AG09319 (cell line): ENCODE data around the gene NPIPB5.
"Not testable (repeated sequence)": the region's sequence is repeated elsewhere in the genome, so short reads cannot be mapped to it uniquely, and the experiment has no call there.

Source experiments
- DNase-seq: peaks from one replicate; pipeline ENCODE4 v3.0.0-alpha.2; 2010; ENCODE audit warnings: low read depth; ENCODE audit errors: extremely low read depth

The NPIPB5 gene

GRCh38 chr16:22510591-22510990 lies at the start of gene NPIPB5:
NPIPB5 (plus strand) TSS chr16:22510891; CDS start chr16:22513802, 2,911 bp downstream.
- DNase-seq, result not testable (repeated sequence)

DNA sequence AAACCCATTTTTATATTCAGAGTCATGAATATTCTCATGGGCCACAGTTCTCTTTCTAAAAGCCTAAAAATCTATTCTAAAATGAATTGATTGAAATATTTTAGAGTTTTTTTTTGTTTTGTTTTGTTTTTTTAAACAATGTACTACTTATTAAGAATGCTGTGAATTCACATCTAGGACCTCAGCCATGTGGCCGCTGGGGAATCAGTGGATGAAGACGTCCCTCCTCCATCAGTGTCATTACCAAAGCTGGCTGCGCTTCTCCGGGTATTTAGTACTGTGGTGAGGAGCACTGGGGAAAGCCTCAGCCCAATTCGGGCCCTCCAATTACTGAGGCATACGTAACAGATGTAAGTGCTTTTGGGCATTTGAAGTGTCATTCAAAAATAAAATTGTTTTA lies 41.8 kb upstream of the NPIPB5 start:
- DNase-seq, result not testable (repeated sequence)

DNA sequence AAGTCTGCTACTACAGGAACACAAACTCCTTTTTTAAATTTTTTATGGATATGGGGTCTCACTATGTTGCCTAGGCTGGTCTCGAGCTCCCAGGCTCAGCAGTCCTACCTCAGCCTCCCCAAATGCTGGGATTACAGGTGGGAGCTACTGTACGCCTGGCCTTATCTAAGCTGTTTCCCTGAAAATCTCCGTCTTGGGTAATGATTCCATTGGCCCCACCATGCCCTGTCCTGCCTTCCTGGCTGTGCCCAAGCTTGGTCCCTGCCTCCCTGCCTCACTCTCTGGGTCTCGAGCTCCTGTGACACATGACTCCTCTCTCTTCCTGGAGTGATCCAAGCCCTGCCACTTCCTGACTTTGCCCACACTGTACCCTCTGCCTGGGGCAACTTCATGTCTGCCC lies 27.3 kb downstream of the NPIPB5 start:
- DNase-seq, result not testable (repeated sequence)

DNA sequence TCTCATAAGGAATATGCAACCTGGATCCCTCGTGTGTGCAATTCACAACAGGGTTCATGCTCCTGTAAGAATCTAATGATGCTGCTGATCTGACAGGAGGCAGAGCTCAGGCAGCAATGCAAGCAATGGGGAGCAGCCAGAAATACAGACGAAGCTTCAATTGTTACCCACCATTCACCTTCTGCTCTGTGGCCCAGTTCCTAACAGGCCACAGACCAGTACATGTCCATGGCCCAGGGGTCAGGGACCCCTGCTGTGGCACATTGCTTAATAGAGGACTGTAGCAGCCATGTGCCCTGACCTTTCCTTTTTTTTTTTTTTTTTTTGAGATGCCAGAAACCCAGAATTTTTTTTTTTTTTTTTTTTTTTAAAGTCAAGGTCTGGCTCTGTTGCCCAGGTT lies 34.1 kb downstream of the NPIPB5 start:
- not testable (repeated sequence) for DNase-seq

- DNase-seq, result not testable (repeated sequence)
Observed at GRCh38 chr16:22546630-22547029, 35.9 kb downstream of the NPIPB5 start.

DNA sequence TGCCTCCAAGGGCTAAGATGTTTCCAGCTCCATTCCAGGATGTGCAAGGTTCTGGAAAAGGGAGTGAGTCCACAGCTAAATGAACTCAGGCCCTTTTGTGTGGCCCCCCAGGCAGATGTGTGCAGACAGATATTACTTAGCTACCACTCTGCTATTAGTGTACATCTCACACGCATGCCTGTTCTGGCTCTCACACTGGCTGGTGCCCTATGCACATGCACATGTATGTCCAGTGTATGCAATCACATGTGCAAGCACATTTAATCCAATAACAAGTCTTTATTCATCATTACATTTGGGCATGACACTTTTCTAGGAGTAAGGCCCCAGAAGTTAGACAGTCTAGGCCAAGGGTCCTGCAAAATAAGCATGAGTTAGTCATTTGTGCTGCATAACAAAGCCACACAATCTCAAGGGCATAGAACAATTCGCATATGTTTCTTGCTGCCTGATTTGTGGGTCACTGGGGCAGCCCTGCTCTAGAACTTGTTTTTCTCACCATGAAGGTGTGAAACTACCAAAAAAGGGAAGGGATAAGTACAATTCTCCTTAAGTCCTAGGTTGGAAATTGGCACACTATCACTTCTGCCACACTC lies 36.6 kb downstream of the NPIPB5 start:
- not testable (repeated sequence) for DNase-seq

DNA sequence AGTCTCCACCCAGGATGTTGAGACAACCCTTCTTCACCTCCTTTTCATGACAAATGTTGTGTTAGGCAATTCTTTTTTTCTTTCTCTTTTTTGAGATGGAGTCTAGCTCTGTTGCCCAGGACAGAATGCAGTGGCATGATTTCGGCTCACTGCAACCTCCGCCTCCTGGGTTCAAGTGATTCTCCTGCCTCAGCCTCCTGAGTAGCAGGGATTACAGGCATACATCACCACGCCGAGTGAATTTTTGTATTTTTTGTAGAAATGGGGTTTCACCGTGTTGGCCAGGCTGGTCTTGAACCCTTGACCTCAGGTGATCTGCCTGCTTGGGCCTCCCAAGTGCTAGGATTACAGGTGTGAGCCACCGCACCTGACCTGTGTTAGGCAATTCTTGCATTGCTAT lies 39.2 kb downstream of the NPIPB5 start:
- not testable (repeated sequence) for DNase-seq

DNA sequence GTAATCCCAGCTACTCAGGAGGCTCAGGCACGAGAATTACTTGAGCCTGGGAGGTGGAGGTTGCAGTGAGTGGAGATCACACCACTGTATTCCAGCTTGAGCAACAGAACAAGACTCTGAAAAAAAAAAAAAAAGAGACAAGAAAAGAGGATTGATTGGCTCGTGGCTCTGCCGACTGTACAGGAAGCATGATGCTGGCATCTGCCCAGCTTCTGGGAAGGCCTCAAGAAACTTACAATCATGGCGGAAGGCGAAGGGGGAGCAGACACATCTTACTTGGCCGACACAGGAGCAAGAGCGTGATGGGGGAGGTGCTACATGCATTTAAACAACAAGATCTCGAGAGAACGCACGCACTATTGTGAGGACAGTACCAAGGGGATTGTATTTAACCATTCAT lies 40.5 kb downstream of the NPIPB5 start:
- DNase-seq, result not testable (repeated sequence)

DNA sequence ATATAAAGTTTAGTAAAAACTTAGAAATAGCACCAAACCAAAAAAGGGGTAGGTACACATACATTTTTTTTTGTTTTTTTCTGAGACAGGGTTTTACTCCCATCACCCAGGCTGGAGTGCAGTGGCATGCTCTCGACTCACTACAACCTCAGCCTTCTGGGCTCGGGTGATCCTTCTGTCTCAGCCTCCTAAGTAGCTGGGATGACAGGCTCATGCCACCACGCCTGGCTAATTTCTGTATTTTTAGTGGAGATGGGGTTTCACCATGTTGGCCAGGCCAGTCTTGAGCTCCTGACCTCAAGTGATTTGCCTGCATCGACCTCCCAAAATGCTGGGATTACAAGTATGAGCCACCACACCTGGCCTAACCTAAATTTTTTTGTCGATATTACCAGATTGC lies 41.0 kb downstream of the NPIPB5 start:
- DNase-seq, result not testable (repeated sequence)

- DNase-seq, result not testable (repeated sequence)
Observed at GRCh38 chr16:22556759-22557158, 46.1 kb downstream of the NPIPB5 start.
